Epithelial cell of esophagus (primary cell): Measurements from ENCODE around the gene DDX11.
A peak's percentile ranks its signal among the peaks of the same experiment; 100 is the strongest.
"Not testable (repeated sequence)": the region's sequence is repeated elsewhere in the genome, so short reads cannot be mapped to it uniquely, and the experiment has no call there.

Experiments
- DNase-seq: peaks from one replicate; pipeline ENCODE4 v3.0.0; 2010; ENCODE audit warnings: low read depth
- H3K4me3 ChIP-seq: 2 replicates; pipeline ENCODE4 v1.5.1; 2011; ENCODE audit warnings: mild to moderate bottlenecking, low read length, control low read depth
- CTCF ChIP-seq: IDR thresholded peaks from 2 replicates; pipeline ENCODE4 v1.5.1; 2011; ENCODE audit warnings: low read depth, mild to moderate bottlenecking, low read length, control low read depth, inconsistent platforms; ENCODE audit not compliant: insufficient read depth; ENCODE audit errors: missing control alignments

Gene DDX11

GRCh38 chr12:31034372-31034771 lies 39.3 kb upstream of the DDX11 start:
- no peak overlapping the region for H3K4me3 ChIP-seq
- DNase-seq, result peak; percentile 31
- TF ChIP-seq CTCF, result no peak

- H3K4me3 ChIP-seq, result no peak overlapping the region
- DNase-seq, result no peak
- TF ChIP-seq CTCF, result no peak
Measured at GRCh38 chr12:31035226-31035625, 38.4 kb upstream of the DDX11 start.

- TF ChIP-seq CTCF, result no peak
- no peak overlapping the region for H3K4me3 ChIP-seq
- DNase-seq, result no peak
Measured at GRCh38 chr12:31035967-31036665, 37.5 kb upstream of the DDX11 start.

- no peak for TF ChIP-seq CTCF
- no peak for DNase-seq
- no peak overlapping the region for H3K4me3 ChIP-seq
Measured at GRCh38 chr12:31037028-31037427, 36.6 kb upstream of the DDX11 start.

GRCh38 chr12:31037931-31038330 lies 35.7 kb upstream of the DDX11 start:
- DNase-seq, result peak; percentile 50
- TF ChIP-seq CTCF, result no peak

GRCh38 chr12:31041033-31041564 lies 32.6 kb upstream of the DDX11 start:
- no peak overlapping the region for H3K4me3 ChIP-seq
- DNase-seq, result no peak
- no peak for TF ChIP-seq CTCF

More at GRCh38 chr12:31037931-31038330, 35.7 kb upstream of the DDX11 start:
- no peak overlapping the region for H3K4me3 ChIP-seq

GRCh38 chr12:31050143-31050542 lies 23.5 kb upstream of the DDX11 start:
- DNase-seq, result not testable (repeated sequence)

GRCh38 chr12:31050548-31050947 lies 23.1 kb upstream of the DDX11 start:
- peak; percentile 53 for DNase-seq

More at GRCh38 chr12:31050143-31050542, 23.5 kb upstream of the DDX11 start:
- not testable (repeated sequence) for H3K4me3 ChIP-seq

GRCh38 chr12:31051692-31052091 lies 22.0 kb upstream of the DDX11 start:
- not testable (repeated sequence) for H3K4me3 ChIP-seq, DNase-seq

More at GRCh38 chr12:31050548-31050947, 23.1 kb upstream of the DDX11 start:
- H3K4me3 ChIP-seq, result not testable (repeated sequence)

- H3K4me3 ChIP-seq, DNase-seq: not testable (repeated sequence)
Measured at GRCh38 chr12:31052121-31052520, 21.5 kb upstream of the DDX11 start.

GRCh38 chr12:31052666-31053439 lies 20.8 kb upstream of the DDX11 start:
- peak; percentile 16 for DNase-seq
- not testable (repeated sequence) for H3K4me3 ChIP-seq
